Measurements from ENCODE around the gene GLIS1. TPM values are rescaled to one million over a fixed set of nuclear protein-coding genes. Genes with fewer than 3 reads are reported as not detected.

GLIS1 gene
- total RNA-seq, 2 donors from 2014 or later, result not detected

GRCh38 chr1:53519421-53519820 lies 219.5 kb downstream of the GLIS1 start:
- Mint-ChIP-seq H3K4me3 (no peak overlapping the region), H3K9me3 (no peaks in the 10 kb centered on the region), H3K27me3 (peaks cover 0 to 6% of the 10 kb centered on the region in 2 donors), H3K4me1 (ENCODE audit: low read depth in 2 of 2) (no peaks in the 10 kb centered on the region), H3K27ac (no peak overlapping the region), H3K36me3 (no peaks in the 10 kb centered on the region)
- no peak for ATAC-seq
- DNase-seq (ENCODE audit: low spot score), result no peak

- Mint-ChIP-seq H3K27me3 (peaks cover 0 to 3% of the 10 kb centered on the region in 2 donors), H3K4me3 (no peak overlapping the region), H3K27ac (no peak overlapping the region), H3K9me3 (no peaks in the 10 kb centered on the region), H3K4me1 (ENCODE audit: low read depth in 2 of 2) (no peaks in the 10 kb centered on the region), H3K36me3 (no peaks in the 10 kb centered on the region)
- ATAC-seq (no peak), DNase-seq (ENCODE audit: low spot score) (no peak)
These were observed 220.2 kb downstream of the GLIS1 start for GRCh38 chr1:53518775-53519174.

GRCh38 chr1:53517821-53518352 lies 221.1 kb downstream of the GLIS1 start:
- Mint-ChIP-seq H3K4me3 (no peak overlapping the region), H3K4me1 (ENCODE audit: low read depth in 2 of 2) (no peaks in the 10 kb centered on the region), H3K9me3 (no peaks in the 10 kb centered on the region), H3K27ac (no peak overlapping the region), H3K27me3 (peaks cover 0 to 3% of the 10 kb centered on the region in 2 donors), H3K36me3 (no peaks in the 10 kb centered on the region)
- DNase-seq (ENCODE audit: low spot score) (no peak), ATAC-seq (peak in 1 of 2 donors; percentile 1)

- DNase-seq (ENCODE audit: low spot score) (no peak), ATAC-seq (no peak)
- Mint-ChIP-seq H3K9me3 (no peaks in the 10 kb centered on the region), H3K27ac (no peak overlapping the region), H3K4me3 (no peak overlapping the region), H3K4me1 (ENCODE audit: low read depth in 2 of 2) (no peaks in the 10 kb centered on the region), H3K36me3 (no peaks in the 10 kb centered on the region), H3K27me3 (peaks cover 0 to 3% of the 10 kb centered on the region in 2 donors)
These were observed 221.9 kb downstream of the GLIS1 start for GRCh38 chr1:53517109-53517508.

- Mint-ChIP-seq H3K27ac (no peak overlapping the region), H3K36me3 (no peaks in the 10 kb centered on the region), H3K27me3 (peaks cover 0 to 3% of the 10 kb centered on the region in 2 donors), H3K9me3 (no peaks in the 10 kb centered on the region), H3K4me1 (ENCODE audit: low read depth in 2 of 2) (no peaks in the 10 kb centered on the region), H3K4me3 (no peak overlapping the region)
- ATAC-seq (no peak), DNase-seq (ENCODE audit: low spot score) (no peak)
These were observed 222.8 kb downstream of the GLIS1 start for GRCh38 chr1:53516181-53516580.

- ATAC-seq, result no peak
- peaks cover 0 to 2% of the 10 kb centered on the region in 2 donors for H3K4me1 Mint-ChIP-seq (ENCODE audit: low read depth in 2 of 2)
- no peaks in the 10 kb centered on the region for H3K27me3 Mint-ChIP-seq
- no peak overlapping the region for H3K27ac Mint-ChIP-seq
- H3K4me3 Mint-ChIP-seq, result no peak overlapping the region
- H3K36me3 Mint-ChIP-seq, result no peaks in the 10 kb centered on the region
- no peak for DNase-seq (ENCODE audit: low spot score)
- no peaks in the 10 kb centered on the region for H3K9me3 Mint-ChIP-seq
These were observed 224.5 kb downstream of the GLIS1 start for GRCh38 chr1:53514436-53514835.

GRCh38 chr1:53513846-53514245 lies 225.1 kb downstream of the GLIS1 start:
- DNase-seq (ENCODE audit: low spot score) (no peak), ATAC-seq (no peak)
- Mint-ChIP-seq H3K27me3 (no peaks in the 10 kb centered on the region), H3K4me3 (no peak overlapping the region), H3K36me3 (no peaks in the 10 kb centered on the region), H3K27ac (no peak overlapping the region), H3K9me3 (no peaks in the 10 kb centered on the region), H3K4me1 (ENCODE audit: low read depth in 2 of 2) (peaks cover 0 to 3% of the 10 kb centered on the region in 2 donors)

GRCh38 chr1:53512807-53513755 lies 225.9 kb downstream of the GLIS1 start:
- no peak for ATAC-seq
- H3K36me3 Mint-ChIP-seq, result no peaks in the 10 kb centered on the region
- peaks cover 0 to 3% of the 10 kb centered on the region in 2 donors for H3K4me1 Mint-ChIP-seq (ENCODE audit: low read depth in 2 of 2)
- no peaks in the 10 kb centered on the region for H3K27me3 Mint-ChIP-seq
- no peak overlapping the region for H3K4me3 Mint-ChIP-seq
- H3K27ac Mint-ChIP-seq, result no peak overlapping the region
- DNase-seq (ENCODE audit: low spot score), result no peak
- no peaks in the 10 kb centered on the region for H3K9me3 Mint-ChIP-seq

GRCh38 chr1:53511933-53512806 lies 226.8 kb downstream of the GLIS1 start:
- DNase-seq (ENCODE audit: low spot score), result no peak
- ATAC-seq, result no peak
- no peaks in the 10 kb centered on the region for H3K27me3 Mint-ChIP-seq
- H3K9me3 Mint-ChIP-seq, result no peaks in the 10 kb centered on the region
- H3K27ac Mint-ChIP-seq, result no peak overlapping the region
- H3K36me3 Mint-ChIP-seq, result no peaks in the 10 kb centered on the region
- no peak overlapping the region for H3K4me3 Mint-ChIP-seq
- H3K4me1 Mint-ChIP-seq (ENCODE audit: low read depth in 2 of 2), result peaks cover 0 to 3% of the 10 kb centered on the region in 2 donors

- H3K27ac Mint-ChIP-seq, result no peak overlapping the region
- H3K4me3 Mint-ChIP-seq, result no peak overlapping the region
- ATAC-seq (no peak), DNase-seq (ENCODE audit: low spot score) (no peak)
- H3K36me3 Mint-ChIP-seq, result no peaks in the 10 kb centered on the region
- H3K4me1 Mint-ChIP-seq (ENCODE audit: low read depth in 2 of 2), result peaks cover 0 to 3% of the 10 kb centered on the region in 2 donors
- no peaks in the 10 kb centered on the region for H3K9me3 Mint-ChIP-seq
- no peaks in the 10 kb centered on the region for H3K27me3 Mint-ChIP-seq
These were observed 227.5 kb downstream of the GLIS1 start for GRCh38 chr1:53511323-53511932.

- Mint-ChIP-seq H3K4me1 (ENCODE audit: low read depth in 2 of 2) (peaks cover 0 to 3% of the 10 kb centered on the region in 2 donors), H3K4me3 (no peak overlapping the region), H3K36me3 (no peaks in the 10 kb centered on the region), H3K27ac (no peak overlapping the region), H3K9me3 (no peaks in the 10 kb centered on the region), H3K27me3 (no peaks in the 10 kb centered on the region)
- no peak for ATAC-seq
- DNase-seq (ENCODE audit: low spot score), result no peak
These were observed 228.7 kb downstream of the GLIS1 start for GRCh38 chr1:53510215-53510614.

- no peak overlapping the region for H3K27ac Mint-ChIP-seq
- no peak overlapping the region for H3K4me3 Mint-ChIP-seq
- DNase-seq (ENCODE audit: low spot score), result no peak
- H3K9me3 Mint-ChIP-seq, result no peaks in the 10 kb centered on the region
- no peaks in the 10 kb centered on the region for H3K36me3 Mint-ChIP-seq
- H3K27me3 Mint-ChIP-seq, result no peaks in the 10 kb centered on the region
- ATAC-seq, result no peak
- H3K4me1 Mint-ChIP-seq (ENCODE audit: low read depth in 2 of 2), result peaks cover 0 to 3% of the 10 kb centered on the region in 2 donors
These were observed 229.2 kb downstream of the GLIS1 start for GRCh38 chr1:53509775-53510174.

- no peaks in the 10 kb centered on the region for H3K9me3 Mint-ChIP-seq
- no peaks in the 10 kb centered on the region for H3K27me3 Mint-ChIP-seq
- ATAC-seq (peak; percentile 64 to 74), DNase-seq (ENCODE audit: low spot score) (no peak)
- H3K27ac Mint-ChIP-seq, result no peak overlapping the region
- H3K4me3 Mint-ChIP-seq, result no peak overlapping the region
- H3K4me1 Mint-ChIP-seq (ENCODE audit: low read depth in 2 of 2), result peaks cover 0 to 3% of the 10 kb centered on the region in 2 donors
- H3K36me3 Mint-ChIP-seq, result no peaks in the 10 kb centered on the region
These were observed 229.8 kb downstream of the GLIS1 start for GRCh38 chr1:53508991-53509666.

Measured in natural killer cell treated with Interleukin-12 subunit alpha and Interleukin-12 subunit beta and Interleukin-15 and Interleukin-18, amount 100 ng/mL, for 72 hours (primary cell).